Activated T-helper 2 cell treated with anti-CD3 and anti-CD28 coated beads, Interferon-gamma antibody, Interleukin-2, Interleukin-4, amounts not matched to agents 10 μg/mL and 5 μg/mL and 100 μg/mL, durations not matched to agents 14 hours and 24 hours and 36 hours (primary cell): ENCODE results near the gene RFX1. TPM values are rescaled to one million over a fixed set of nuclear protein-coding genes. Genes with fewer than 3 reads are reported as not detected.

ENCODE experiments used
- DNase-seq: peaks from one replicate; pipeline ENCODE4 v3.0.0; 2021; ENCODE audit warnings: low spot score
- H3K27ac Mint-ChIP-seq: one replicate; pipeline ENCODE4 v1.8.0; 2021; ENCODE audit warnings: mixed read lengths
- H3K27me3 Mint-ChIP-seq: one replicate; pipeline ENCODE4 v1.8.0; 2021; ENCODE audit warnings: low read depth, mixed read lengths
- H3K36me3 Mint-ChIP-seq: one replicate; pipeline ENCODE4 v1.8.0; 2021; ENCODE audit warnings: low read depth, mixed read lengths
- H3K4me1 Mint-ChIP-seq: one replicate; pipeline ENCODE4 v1.8.0; 2021; ENCODE audit warnings: low read depth, mixed read lengths
- H3K4me3 Mint-ChIP-seq: one replicate; pipeline ENCODE4 v1.8.0; 2021; ENCODE audit warnings: low read depth, mild to moderate bottlenecking, moderate library complexity, mixed read lengths
- H3K9me3 Mint-ChIP-seq: one replicate; pipeline ENCODE4 v1.8.0; 2021; ENCODE audit warnings: mixed read lengths
- intact Hi-C: fragments of 100-400 bp; cut with micrococcal nuclease; formaldehyde crosslinking; loops from one replicate; pipeline ENCODE4 v1.15.1; 2023
- total RNA-seq: library from RNA; stranded (reverse); gene quantifications from 2 replicates; pipeline ENCODE4 v1.2.3, GENCODE V29; 2022

The RFX1 gene
- total RNA-seq, 1 donor from 2014 or later = 15.7 TPM

DNA sequence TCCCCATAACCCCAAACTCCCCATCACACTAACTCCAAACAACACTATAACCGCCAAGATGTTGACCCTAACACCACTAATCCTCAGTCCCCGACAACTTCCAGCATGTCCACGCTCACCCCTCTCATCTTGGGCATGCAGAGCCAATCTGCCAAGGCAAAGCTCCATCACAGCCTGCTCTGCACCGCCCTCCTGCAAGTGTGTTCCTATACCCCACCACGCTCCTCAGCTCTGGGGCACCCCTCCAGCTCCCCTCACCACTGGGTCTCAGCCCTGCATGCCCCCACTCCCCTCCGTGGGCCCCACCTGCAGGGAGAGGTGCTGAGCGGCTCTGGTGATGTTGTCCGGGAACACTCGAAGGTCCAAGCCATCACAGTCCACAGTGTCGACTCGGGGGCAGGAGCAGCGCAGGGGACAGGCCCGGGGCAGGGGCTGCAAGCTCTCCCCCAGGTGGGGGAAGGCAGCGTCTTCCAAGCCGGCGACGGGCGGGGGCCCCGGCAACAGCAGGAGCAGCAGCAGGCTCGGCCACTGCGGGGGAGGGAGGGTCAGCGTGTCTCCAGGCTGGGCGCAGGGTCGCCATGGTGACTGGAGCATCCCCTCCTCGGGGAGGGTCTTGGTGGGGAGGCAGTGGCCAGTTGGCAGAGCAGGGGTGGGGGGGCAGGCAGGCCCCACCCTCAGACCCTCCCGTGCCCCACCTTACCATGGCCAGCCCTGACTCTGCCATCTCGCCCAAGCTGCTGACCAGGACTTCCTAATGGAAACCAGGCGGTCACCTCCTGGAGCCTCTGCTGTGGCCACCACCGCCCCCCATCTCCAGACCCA, 68.4 kb downstream of the RFX1 start:
- no peaks in the 10 kb centered on the region for H3K4me1 Mint-ChIP-seq
- DNase-seq = no peak
- no peak overlapping the region for H3K27ac Mint-ChIP-seq
- no peaks in the 10 kb centered on the region for H3K9me3 Mint-ChIP-seq
- peaks cover 2% of the 10 kb centered on the region for H3K27me3 Mint-ChIP-seq
- intact Hi-C loops = no loop called here
- H3K36me3 Mint-ChIP-seq = no peaks in the 10 kb centered on the region
- H3K4me3 Mint-ChIP-seq = no peak overlapping the region

DNA sequence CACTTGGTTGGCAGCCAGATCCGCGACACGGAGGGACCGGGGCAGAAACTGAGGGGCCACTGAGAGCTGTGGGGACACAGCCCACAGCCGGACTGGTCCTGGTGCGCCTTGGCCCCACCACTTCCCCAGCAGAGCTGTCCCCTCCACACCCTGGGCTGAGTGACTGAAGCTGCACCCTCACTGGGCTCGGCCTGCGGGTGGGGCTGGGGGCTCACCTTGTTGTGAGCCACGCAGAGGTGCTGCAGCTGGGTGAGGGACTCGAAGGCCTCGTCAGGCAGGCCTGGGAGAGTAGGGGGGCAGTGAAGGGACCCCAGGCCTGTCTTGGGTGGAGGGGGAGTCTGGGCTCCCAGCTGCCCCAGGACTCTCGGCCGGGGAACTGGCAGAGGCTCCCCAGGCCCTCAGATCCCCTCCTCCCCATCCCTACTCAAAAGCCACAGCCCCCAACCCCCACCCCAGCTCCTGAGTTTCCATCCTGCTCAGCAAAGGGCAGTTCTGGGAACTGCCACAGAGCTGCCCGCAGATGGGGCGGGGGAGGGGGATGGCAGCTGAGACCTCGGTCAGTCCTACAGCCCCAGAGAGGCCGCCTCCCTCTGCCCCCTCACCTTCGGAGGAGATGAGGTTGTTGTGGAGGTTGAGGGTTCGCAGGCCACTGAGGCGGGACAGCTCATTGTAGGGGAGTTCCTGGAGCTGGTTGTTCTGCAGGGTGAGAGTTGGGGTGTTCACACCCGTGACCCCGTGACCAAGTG, 70.2 kb downstream of the RFX1 start:
- H3K9me3 Mint-ChIP-seq = no peaks in the 10 kb centered on the region

DNA sequence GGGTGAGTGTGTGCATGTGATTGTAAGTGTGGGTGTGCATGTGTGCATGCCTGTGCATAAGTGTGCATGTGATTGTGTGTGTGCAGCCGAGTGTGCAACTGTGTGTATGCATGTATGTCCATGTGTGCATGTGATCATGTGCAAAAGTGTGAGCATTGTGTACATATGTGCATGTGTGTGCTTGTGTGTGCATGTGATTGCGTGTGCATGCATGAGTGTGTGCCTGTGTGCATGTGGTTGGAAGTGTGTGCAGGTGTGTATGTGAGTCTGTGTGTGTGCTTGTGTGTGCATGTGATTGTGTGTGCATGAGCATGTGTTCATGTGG, 71.4 kb downstream of the RFX1 start:
- no peak for DNase-seq
- Mint-ChIP-seq H3K27me3 (peaks cover 2% of the 10 kb centered on the region), H3K9me3 (no peaks in the 10 kb centered on the region), H3K4me3 (no peak overlapping the region), H3K36me3 (no peaks in the 10 kb centered on the region), H3K27ac (no peak overlapping the region), H3K4me1 (no peaks in the 10 kb centered on the region)
- intact Hi-C loops = no loop called here

More for the DNA sequence above, 70.2 kb downstream of the RFX1 start:
- H3K4me1 Mint-ChIP-seq = no peaks in the 10 kb centered on the region
- H3K27me3 Mint-ChIP-seq = peaks cover 2% of the 10 kb centered on the region
- no peak for DNase-seq
- no peaks in the 10 kb centered on the region for H3K36me3 Mint-ChIP-seq
- intact Hi-C loops = no loop called here
- H3K27ac Mint-ChIP-seq = no peak overlapping the region
- H3K4me3 Mint-ChIP-seq = no peak overlapping the region

DNA sequence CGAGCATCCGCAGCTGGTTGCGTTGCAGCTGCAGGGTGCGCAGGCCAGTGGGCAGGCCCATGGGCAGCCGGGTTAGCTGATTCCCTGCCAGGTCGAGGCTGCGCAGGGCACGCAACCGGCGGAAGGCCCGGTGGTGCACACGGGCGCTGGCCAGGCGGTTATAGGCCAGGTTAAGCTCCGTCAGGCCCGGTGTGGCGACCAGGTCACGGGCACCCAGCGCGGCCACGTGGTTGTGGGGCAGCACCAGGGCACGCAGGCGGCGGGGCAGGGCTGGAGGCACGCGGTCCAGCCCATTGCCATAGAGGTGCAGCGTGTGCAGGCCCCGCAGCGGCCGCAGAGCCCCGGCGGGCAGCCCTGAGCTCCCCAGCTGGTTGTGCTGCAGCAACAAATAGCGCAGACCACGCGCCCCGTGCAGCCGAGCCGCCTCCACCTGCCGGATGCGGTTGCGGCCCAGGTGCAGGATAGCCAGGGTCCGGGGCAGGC, 73.2 kb downstream of the RFX1 start:
- Mint-ChIP-seq H3K4me1 (no peaks in the 10 kb centered on the region), H3K9me3 (no peaks in the 10 kb centered on the region), H3K36me3 (peaks cover 6% of the 10 kb centered on the region), H3K27me3 (peaks cover 2% of the 10 kb centered on the region), H3K27ac (no peak overlapping the region), H3K4me3 (no peak overlapping the region)
- DNase-seq = no peak
- intact Hi-C loops = no loop called here

DNA sequence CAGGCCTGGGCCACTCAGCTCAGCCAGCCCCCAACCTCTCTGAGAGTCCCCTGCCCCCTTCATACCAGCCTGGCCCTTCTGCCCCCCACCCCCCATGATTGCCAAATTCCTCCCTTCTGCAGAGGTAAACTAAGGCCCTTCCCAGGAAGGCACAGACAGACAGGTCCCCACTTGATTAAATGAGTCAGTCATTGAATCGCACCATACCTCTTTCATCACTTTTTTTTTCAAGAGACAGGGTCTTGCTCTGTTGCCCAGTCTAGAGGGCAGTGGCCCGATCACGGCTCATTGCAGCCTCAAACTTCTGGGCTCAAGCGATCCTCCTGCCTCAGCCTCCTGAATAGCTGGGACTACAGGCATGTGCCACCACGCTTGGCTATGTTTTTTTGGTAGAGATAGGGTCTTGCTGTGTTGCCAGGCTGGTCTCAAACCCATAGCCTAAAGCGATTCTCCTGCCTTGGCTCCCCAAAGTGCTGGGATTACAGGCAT, 73.9 kb downstream of the RFX1 start:
- Mint-ChIP-seq H3K4me1 (no peaks in the 10 kb centered on the region), H3K27ac (no peak overlapping the region), H3K36me3 (peaks cover 7% of the 10 kb centered on the region), H3K9me3 (no peaks in the 10 kb centered on the region), H3K27me3 (no peaks in the 10 kb centered on the region), H3K4me3 (no peak overlapping the region)
- intact Hi-C loops = no loop called here
- no peak for DNase-seq

DNA sequence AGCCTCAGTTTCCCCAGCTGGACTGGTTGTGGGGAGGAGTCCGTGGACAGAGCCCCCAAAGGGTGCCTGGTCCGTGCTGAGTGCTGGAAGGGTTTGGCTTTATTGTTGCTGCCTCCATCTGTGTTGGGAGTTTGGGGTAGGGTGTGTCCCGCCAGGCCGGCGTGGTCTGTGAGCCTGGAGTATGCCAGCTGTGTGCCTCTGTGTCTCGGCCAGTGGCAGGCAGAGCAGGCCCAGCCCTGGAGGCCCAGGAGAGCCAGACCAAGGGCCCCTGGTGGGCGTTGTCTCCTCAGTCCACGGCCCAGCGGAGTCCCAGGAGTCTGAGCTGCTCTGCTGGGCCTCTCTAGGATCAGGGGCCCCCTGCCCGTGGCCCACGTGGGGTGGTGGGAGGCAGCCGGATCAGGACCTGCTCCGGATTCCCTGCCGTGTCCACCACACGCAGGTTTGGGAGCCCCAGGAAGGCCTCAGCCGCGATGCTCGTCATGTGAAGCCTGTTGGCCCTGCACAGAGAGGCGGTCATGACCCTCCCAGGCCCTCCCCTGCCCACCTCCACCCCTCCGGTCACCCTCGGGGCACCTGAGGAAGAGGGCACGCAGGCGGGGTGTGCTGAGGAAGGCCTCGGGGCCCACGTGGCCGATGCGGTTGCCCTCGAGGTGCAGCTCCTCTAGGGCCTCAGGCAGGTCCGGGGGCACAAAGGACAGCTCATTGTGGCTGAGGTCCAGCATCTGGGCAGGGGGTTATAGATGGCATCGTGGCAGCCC, 74.5 kb downstream of the RFX1 start:
- Mint-ChIP-seq H3K9me3 (no peaks in the 10 kb centered on the region), H3K36me3 (peaks cover 13% of the 10 kb centered on the region), H3K27me3 (no peaks in the 10 kb centered on the region), H3K4me3 (no peak overlapping the region), H3K4me1 (no peaks in the 10 kb centered on the region), H3K27ac (no peak overlapping the region)
- DNase-seq = no peak
- intact Hi-C loops = no loop called here

DNA sequence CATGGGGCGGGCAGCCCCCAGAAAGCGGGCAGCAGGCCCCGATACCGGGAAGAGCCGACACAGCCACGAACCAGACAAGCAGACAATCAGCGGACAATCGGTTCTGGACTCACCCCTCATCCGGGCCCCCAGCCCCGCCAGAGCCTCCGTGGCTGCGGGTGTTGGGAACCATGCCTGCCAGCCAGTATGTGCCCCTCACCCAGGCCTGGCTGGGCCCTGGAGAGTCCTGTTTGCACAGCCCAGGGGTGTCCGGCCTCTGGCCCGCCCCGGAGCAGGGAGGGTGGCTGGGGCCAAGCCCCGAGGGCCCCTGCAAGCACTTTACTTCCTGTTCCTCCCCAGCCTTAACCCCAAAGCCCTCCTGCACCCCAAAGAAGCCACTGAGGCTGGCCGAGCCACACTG, 75.7 kb downstream of the RFX1 start:
- no peak for DNase-seq
- intact Hi-C loops = no loop called here
- Mint-ChIP-seq H3K4me1 (no peaks in the 10 kb centered on the region), H3K27ac (no peak overlapping the region), H3K4me3 (no peak overlapping the region), H3K36me3 (peaks cover 14% of the 10 kb centered on the region), H3K9me3 (no peaks in the 10 kb centered on the region), H3K27me3 (no peaks in the 10 kb centered on the region)

DNA sequence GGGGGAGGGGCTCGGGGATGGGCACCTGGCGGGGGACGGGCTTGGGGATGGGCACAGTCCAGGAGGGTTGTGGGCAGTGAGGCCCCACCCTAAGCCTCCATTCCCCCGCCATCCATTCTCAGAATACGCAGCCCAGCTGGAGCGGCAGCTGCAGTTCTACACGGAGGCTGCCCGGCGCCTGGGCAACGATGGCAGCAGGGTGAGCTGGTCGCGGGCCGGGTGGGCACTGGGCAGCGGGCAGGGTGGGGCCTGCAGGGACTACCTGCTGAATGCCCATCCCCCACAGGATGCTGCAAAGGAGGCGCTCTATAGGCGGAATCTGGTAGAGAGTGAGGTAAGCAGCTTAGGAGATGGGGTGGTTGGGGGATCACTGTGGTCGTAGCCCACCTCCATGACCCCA, 76.2 kb downstream of the RFX1 start:
- peaks cover 17% of the 10 kb centered on the region for H3K36me3 Mint-ChIP-seq
- H3K27me3 Mint-ChIP-seq = no peaks in the 10 kb centered on the region
- H3K4me3 Mint-ChIP-seq = no peak overlapping the region
- H3K9me3 Mint-ChIP-seq = no peaks in the 10 kb centered on the region
- H3K27ac Mint-ChIP-seq = no peak overlapping the region
- DNase-seq = no peak
- intact Hi-C loops = no loop called here
- no peaks in the 10 kb centered on the region for H3K4me1 Mint-ChIP-seq

DNA sequence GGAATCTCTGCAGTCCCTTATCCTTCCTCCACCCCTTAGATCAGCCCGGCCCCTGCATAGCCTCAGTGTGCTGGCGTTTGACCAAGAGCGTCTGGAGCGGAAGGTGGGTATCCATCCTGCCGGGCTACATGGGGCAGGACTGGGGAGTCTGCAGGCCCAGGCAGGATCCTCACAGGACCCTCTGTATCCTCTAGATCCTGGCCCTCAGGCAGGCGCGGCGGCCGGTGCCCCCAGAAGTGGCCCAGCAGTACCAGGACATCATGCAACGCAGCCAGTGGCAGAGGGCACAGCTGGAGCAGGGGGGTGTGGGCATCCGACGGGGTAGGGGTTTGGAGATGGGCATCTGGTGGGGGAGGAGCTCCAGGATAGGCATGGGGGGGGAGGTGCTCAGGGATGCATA, 76.8 kb downstream of the RFX1 start:
- Mint-ChIP-seq H3K4me3 (no peak overlapping the region), H3K4me1 (no peaks in the 10 kb centered on the region), H3K36me3 (peaks cover 21% of the 10 kb centered on the region), H3K9me3 (no peaks in the 10 kb centered on the region), H3K27ac (no peak overlapping the region), H3K27me3 (no peaks in the 10 kb centered on the region)
- no peak for DNase-seq
- intact Hi-C loops = no loop called here

DNA sequence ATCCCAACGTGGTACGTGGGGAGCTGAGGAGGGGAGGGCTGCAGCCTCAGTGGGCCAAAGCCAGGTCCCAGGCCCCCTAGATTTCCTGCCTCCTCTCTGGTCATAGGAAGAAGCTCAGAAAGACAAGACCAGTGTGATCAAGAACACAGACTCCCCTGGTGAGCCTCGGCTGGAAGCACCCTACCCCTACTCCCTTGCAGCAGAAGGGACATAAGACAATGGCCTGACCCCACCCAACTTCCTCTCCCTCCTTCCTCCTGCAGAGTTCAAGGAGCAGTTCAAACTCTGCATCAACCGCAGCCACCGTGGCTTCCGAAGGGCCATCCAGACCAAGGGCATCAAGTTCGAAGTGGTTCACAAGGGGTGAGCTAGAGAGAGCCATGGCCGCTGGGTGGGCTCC, 79.4 kb downstream of the RFX1 start:
- Mint-ChIP-seq H3K27ac (no peak overlapping the region), H3K36me3 (peaks cover 43% of the 10 kb centered on the region), H3K27me3 (no peaks in the 10 kb centered on the region), H3K4me3 (no peak overlapping the region), H3K4me1 (no peaks in the 10 kb centered on the region), H3K9me3 (no peaks in the 10 kb centered on the region)
- DNase-seq = no peak
- intact Hi-C loops = no loop called here

DNA sequence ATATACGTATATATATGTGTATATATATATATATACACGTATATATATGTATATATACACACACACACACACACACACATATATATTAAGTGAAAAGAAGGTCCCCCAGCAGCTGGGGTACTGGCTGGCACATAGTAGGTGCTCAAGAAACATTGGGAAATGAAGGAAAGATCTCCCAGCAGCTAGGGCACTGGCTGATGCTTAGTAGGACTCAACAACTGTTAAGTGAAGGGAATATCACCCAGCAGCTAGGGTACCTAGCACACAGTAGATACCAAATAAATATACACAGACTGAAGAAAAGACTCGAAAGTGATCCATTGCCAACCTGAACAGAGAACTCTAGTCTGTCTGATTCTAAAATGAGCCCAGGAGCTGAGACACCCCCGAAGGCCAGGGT, 80.1 kb downstream of the RFX1 start:
- Mint-ChIP-seq H3K9me3 (peaks cover 3% of the 10 kb centered on the region), H3K4me3 (no peak overlapping the region), H3K27me3 (no peaks in the 10 kb centered on the region), H3K36me3 (peaks cover 50% of the 10 kb centered on the region), H3K4me1 (no peaks in the 10 kb centered on the region), H3K27ac (no peak overlapping the region)
- intact Hi-C loops = no loop called here
- no peak for DNase-seq

DNA sequence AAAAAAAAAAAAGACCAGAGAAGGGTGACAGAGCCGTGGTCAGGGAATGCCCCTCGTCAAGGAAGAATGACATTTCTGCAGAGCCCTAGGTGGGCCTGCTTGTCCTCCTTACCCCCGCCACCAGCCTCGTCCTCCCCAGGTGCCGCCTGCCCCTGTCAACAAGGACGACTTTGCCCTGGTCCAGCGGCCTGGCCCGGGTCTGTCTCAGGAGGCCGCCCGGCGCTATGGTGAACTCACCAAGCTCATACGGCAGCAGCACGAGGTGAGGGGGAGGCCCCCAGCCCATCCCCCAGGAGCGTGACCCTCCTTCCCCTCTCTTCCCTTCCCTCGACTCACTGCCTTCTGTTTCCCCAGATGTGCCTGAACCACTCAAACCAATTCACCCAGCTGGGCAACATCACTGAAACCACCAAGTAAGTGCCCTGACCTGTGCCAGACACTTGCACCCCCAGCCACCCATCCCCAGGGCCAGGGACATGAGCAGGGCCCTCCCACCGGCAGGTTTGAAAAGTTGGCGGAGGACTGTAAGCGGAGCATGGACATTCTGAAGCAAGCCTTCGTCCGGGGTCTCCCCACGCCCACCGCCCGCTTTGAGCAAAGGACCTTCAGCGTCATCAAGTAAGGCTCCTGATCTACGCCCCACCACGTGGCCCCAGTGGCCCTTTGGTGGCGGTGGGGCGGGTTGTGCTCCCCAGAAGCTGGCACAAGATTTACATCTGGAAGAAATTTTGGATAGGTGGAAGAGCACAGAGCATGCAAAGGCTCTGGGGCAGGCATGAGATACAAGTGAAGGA, 82.7 kb downstream of the RFX1 start:
- intact Hi-C loops = no loop called here
- H3K9me3 Mint-ChIP-seq = peaks cover 10% of the 10 kb centered on the region
- no peak overlapping the region for H3K27ac Mint-ChIP-seq
- no peak overlapping the region for H3K4me3 Mint-ChIP-seq
- no peak for DNase-seq
- H3K27me3 Mint-ChIP-seq = no peaks in the 10 kb centered on the region
- no peaks in the 10 kb centered on the region for H3K4me1 Mint-ChIP-seq
- peaks cover 67% of the 10 kb centered on the region for H3K36me3 Mint-ChIP-seq
